K562 (cell line): ENCODE measurements around the gene CIAO3. TPM values are rescaled to one million over a fixed set of nuclear protein-coding genes. Genes with fewer than 3 reads are reported as not detected.

Experiments used
- CSDE1 ChIP-seq, 2 experiments: fragments of 450-650 bp; IDR thresholded peaks; 2 replicates each; pipeline ENCODE4 v1.6.1; 2016; ENCODE audit warnings: mild to moderate bottlenecking in 1 of 2
- HMGN3 ChIP-seq: IDR thresholded peaks from 2 replicates; pipeline ENCODE4 v1.6.1; 2011; ENCODE audit warnings: borderline replicate concordance, low read depth, mild to moderate bottlenecking, mixed read lengths, low read length; ENCODE audit not compliant: insufficient read length; ENCODE audit errors: extremely low read depth
- PHB ChIP-seq: fragments of 250-450 bp; sonication (Bioruptor Pico); IDR thresholded peaks from 2 replicates; pipeline ENCODE4 v1.5.0; 2021
- POLR2B ChIP-seq: fragments of 450-650 bp; IDR thresholded peaks from 2 replicates; pipeline ENCODE4 v1.6.1; 2018; ENCODE audit warnings: low read depth; ENCODE audit not compliant: partially characterized antibody
- RBBP5 ChIP-seq: fragments of 200-600 bp; sonication (generic); IDR thresholded peaks from 2 replicates; pipeline ENCODE4 v1.6.1; 2012; ENCODE audit warnings: borderline replicate concordance, mild to moderate bottlenecking, low read length, control low read depth, inconsistent platforms; ENCODE audit not compliant: insufficient read depth, poor library complexity, severe bottlenecking
- SIN3A ChIP-seq, 2 experiments: fragments of 150-350 bp in 1 of 2; IDR thresholded peaks; 2 replicates each; pipeline ENCODE4 v1.6.1; 2011 to 2016; ENCODE audit warnings: borderline replicate concordance in 2 of 2, low read depth in 2 of 2, low read length in 2 of 2, mild to moderate bottlenecking in 2 of 2, moderate library complexity in 2 of 2; ENCODE audit not compliant: control insufficient read depth in 1 of 2
- SIN3B ChIP-seq: fragments of 450-650 bp; IDR thresholded peaks from 2 replicates; pipeline ENCODE4 v1.6.1; 2017; ENCODE audit warnings: low read depth, mild to moderate bottlenecking, moderate library complexity
- SNIP1 ChIP-seq: fragments of 450-650 bp; IDR thresholded peaks from 2 replicates; pipeline ENCODE4 v1.7.1; 2017; ENCODE audit warnings: low read depth, mild to moderate bottlenecking
- SP2 ChIP-seq: IDR thresholded peaks from 2 replicates; pipeline ENCODE4 v1.6.1; 2011; ENCODE audit warnings: mild to moderate bottlenecking, low read depth, low read length, moderate library complexity; ENCODE audit not compliant: poor library complexity, severe bottlenecking; ENCODE audit errors: extremely low read depth
- TFAP4 ChIP-seq: sonication (generic); formaldehyde crosslinking; IDR thresholded peaks from 2 replicates; pipeline ENCODE4 v1.8.0; 2022; ENCODE audit warnings: missing genetic modification reagents, mild to moderate bottlenecking, moderate library complexity, borderline replicate concordance
- THRB ChIP-seq: fragments of 450-650 bp; formaldehyde crosslinking; conservative IDR thresholded peaks from 2 replicates; pipeline ENCODE4 v1.4.0; 2022; ENCODE audit warnings: mild to moderate bottlenecking, missing genetic modification characterization
- USF2 ChIP-seq: sonication (generic); formaldehyde crosslinking; IDR thresholded peaks from 2 replicates; pipeline ENCODE4 v1.5.0; 2020; ENCODE audit warnings: missing genetic modification reagents
- ZNF609 ChIP-seq: sonication (generic); formaldehyde crosslinking; IDR thresholded peaks from 2 replicates; pipeline ENCODE4 v1.8.1; 2023; ENCODE audit warnings: missing genetic modification reagents, mild to moderate bottlenecking, borderline replicate concordance
- ZNF639 ChIP-seq, 2 experiments: fragments of 200-800 bp in 1 of 2; sonication (Bioruptor generic) in 1 of 2; sonication (generic) in 1 of 2; formaldehyde crosslinking in 1 of 2; IDR thresholded peaks in 1 of 2; conservative IDR thresholded peaks in 1 of 2; 2 replicates each; pipeline versions ENCODE4 v1.5.0 to v1.6.1; 2016 to 2020; ENCODE audit warnings: missing compliant biosample characterization in 1 of 2, missing genetic modification characterization in 1 of 2, missing genetic modification reagents in 1 of 2
- ZNF695 ChIP-seq: fragments of 450-650 bp; formaldehyde crosslinking; IDR thresholded peaks from 2 replicates; pipeline ENCODE4 v1.4.0; 2020; ENCODE audit warnings: mild to moderate bottlenecking, moderate library complexity
- polyA plus RNA-seq, 8 experiments: library from polyadenylated mRNA; depleted of rRNA in 4 of 8; stranded (reverse) in 5 of 8; unstranded in 3 of 8; fragments of >200 nt; fragmentation: Nextera tagmentation in 2 of 8; fragmentation: Illumina TruSeq in 1 of 8; extraction: Ambion mirVana in 2 of 8; extraction: Trizol in 1 of 8; gene quantifications; 2 replicates each; pipeline versions ENCODE4 v1.2.1 to v1.2.3, GENCODE V29; 2011 to 2014; ENCODE audit warnings: inconsistent platforms in 1 of 8, missing spikeins in 1 of 8
- total RNA-seq, 7 experiments: library from RNA; depleted of rRNA in 6 of 7; stranded (reverse); fragments of >200 nt in 6 of 7; fragmentation: Illumina TruSeq in 2 of 7; extraction: Trizol in 2 of 7; gene quantifications; 2 replicates each; pipeline versions ENCODE4 v1.2.1 to v1.2.3, GENCODE V29; 2011 to 2021; ENCODE audit warnings: low replicate concordance in 1 of 7

CIAO3 gene
- total and polyA plus RNA-seq, 9 of the 15 experiments (the other 6 are each of a cell fraction or from before 2014, with no cell fraction given): 2.2 to 35.6 (median 18.7) TPM

- TF ChIP-seq THRB (no peak), SIN3A (IDR thresholded peaks at IDR 0.05; ENCODE audit: borderline replicate concordance in 2 of 2, control insufficient read depth in 1 of 2, low read depth in 2 of 2, low read length in 2 of 2) (peak; percentile 40 to 90; a peak in 3 of 4 replicates), TFAP4 (CRISPR knock-in tag) (peak; percentile 86; the same call in 1 of the 2 replicates), USF2 (CRISPR knock-in tag) (0 out of 2 replicates have a peak, but pooled peaks have one; percentile 3), SP2 (peak; percentile 54), HMGN3 (peak; percentile 14), CSDE1 (IDR thresholded peaks at IDR 0.05) (peak in 1 of 2 experiments; percentile 96; a peak in 1 of 4 replicates), SNIP1 (no peak), POLR2B (peak; percentile 58), RBBP5 (peak; percentile 65), PHB (CRISPR knock-in tag) (0 out of 2 replicates have a peak, but pooled peaks have one; percentile 30), ZNF695 (no peak), ZNF639 (CRISPR knock-in tag; conservative IDR thresholded peaks at IDR 0.05 in 1 of 2, IDR thresholded peaks at IDR 0.05 in 1 of 2) (peak in 1 of 2 experiments; percentile 92; a peak in 2 of 4 replicates), ZNF609 (CRISPR knock-in tag) (0 out of 2 replicates have a peak, but pooled peaks have one; percentile 47), SIN3B (peak; percentile 87)
Measured at GRCh38 chr16:684071-684794, 56.6 kb downstream of the CIAO3 start, which contains the start of gene JMJD8 (continued).
